ENCODE results near the gene UNG. TPM values are rescaled to one million over a fixed set of nuclear protein-coding genes. Genes with fewer than 3 reads are reported as not detected.

The UNG gene
- total RNA-seq, 1 experiment from 2014 or later, result 99.0 TPM

DNA sequence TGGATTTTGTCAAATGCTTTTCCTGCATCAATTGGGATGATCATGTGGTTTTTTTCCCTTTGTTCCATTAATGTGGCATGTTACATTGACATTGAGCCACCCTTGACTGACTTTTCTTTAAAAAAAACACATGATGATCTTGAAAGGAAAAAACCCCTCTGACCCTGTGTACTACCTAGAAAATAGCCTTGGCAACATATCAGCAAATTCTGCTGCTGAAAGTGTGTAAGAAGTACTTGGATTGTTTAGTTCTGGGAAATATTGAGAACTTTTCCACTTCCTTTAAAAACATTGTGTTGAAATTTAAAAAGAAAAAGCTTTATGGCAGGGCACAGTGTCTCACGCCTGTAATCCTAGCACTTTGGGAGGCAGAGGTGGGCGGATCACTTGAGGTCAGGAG is 39.7 kb downstream of the UNG start:
- Histone ChIP-seq H2AFZ (ENCODE audit: low read depth, low read length, poor library complexity, severe bottlenecking) (no peak overlapping the region), H3K79me2 (ENCODE audit: insufficient read depth, low read length) (no peaks in the 10 kb centered on the region), H3K9me2 (ENCODE audit: insufficient read depth) (no peaks in the 10 kb centered on the region), H3K36me3 (ENCODE audit: control insufficient read depth in 1 of 2, insufficient read depth in 2 of 2, low read length in 2 of 2) (no peaks in the 10 kb centered on the region), H3K9me3 (ENCODE audit: control insufficient read depth in 1 of 2, insufficient read depth in 1 of 2, low read depth in 1 of 2, low read length in 2 of 2) (no peaks in the 10 kb centered on the region), H3K4me2 (ENCODE audit: low read length) (no peak overlapping the region), H3K27ac (ENCODE audit: low read depth, low read length) (no peak overlapping the region), H4K20me1 (ENCODE audit: insufficient read depth) (no peaks in the 10 kb centered on the region), H3K9ac (ENCODE audit: low read length) (no peak overlapping the region), H3K4me3 (replicated peaks in 1 of 2; ENCODE audit: low read depth in 1 of 2, low read length in 2 of 2) (no peak overlapping the region), H3K27me3 (ENCODE audit: insufficient read depth, low read length) (no peaks in the 10 kb centered on the region), H3K4me1 (ENCODE audit: control insufficient read depth in 1 of 2, insufficient read depth in 2 of 2, low read length in 2 of 2) (no peaks in the 10 kb centered on the region)
- no peak for ATAC-seq
- ChIA-PET POLR2A (no interaction called here), RAD21 (ENCODE audit: low non-redundant PET in 1 of 2, low total read pairs in 2 of 2, uncharacterized antibody in 2 of 2, unreplicated experiment in 2 of 2) (no interaction called here), CTCF (interaction anchor here (0.7 kb wide), 1 partner anchor 291 kb away, joined by 3 read pairs; no protein-coding TSS in a partner anchor)
- intact Hi-C loops (cut with micrococcal nuclease), result no loop called here
- no peak for DNase-seq (ENCODE audit: low read depth, low spot score)
- TF ChIP-seq POLR2AphosphoS5 (IDR thresholded peaks at IDR 0.05; ENCODE audit: low read depth, low read length) (no peak), EZH2phosphoT487 (IDR thresholded peaks at IDR 0.05; ENCODE audit: borderline replicate concordance) (no peak), CBX3 (IDR thresholded peaks at IDR 0.05; ENCODE audit: low read depth) (no peak), EGR1 (IDR thresholded peaks at IDR 0.05; ENCODE audit: low read depth) (no peak), ZFX (IDR thresholded peaks at IDR 0.05) (no peak), CEBPB (IDR thresholded peaks at IDR 0.05; ENCODE audit: low read depth) (no peak), JUND (IDR thresholded peaks at IDR 0.05) (no peak), ELF1 (IDR thresholded peaks at IDR 0.05; ENCODE audit: borderline replicate concordance, low read depth) (no peak), ZNF274 (IDR thresholded peaks at IDR 0.05; ENCODE audit: low read depth, low read length) (no peak), SRF (IDR thresholded peaks at IDR 0.05; ENCODE audit: low read depth) (no peak), EZH2 (IDR thresholded peaks at IDR 0.05) (no peak), MAX (IDR thresholded peaks at IDR 0.05) (no peak), POLR2A (IDR thresholded peaks at IDR 0.05; ENCODE audit: borderline replicate concordance, extremely low read depth, insufficient read depth, insufficient read length) (no peak), ATF3 (IDR thresholded peaks at IDR 0.05) (no peak), SIN3A (IDR thresholded peaks at IDR 0.05; ENCODE audit: low read depth) (no peak), FOSL1 (IDR thresholded peaks at IDR 0.05; ENCODE audit: low read depth) (no peak), TCF7L2 (IDR thresholded peaks at IDR 0.05; ENCODE audit: borderline replicate concordance, extremely low read depth, insufficient read depth, insufficient read length) (no peak), YY1 (IDR thresholded peaks at IDR 0.05; ENCODE audit: extremely low read depth, insufficient replicate concordance, low read depth, low read length) (no peak)
- TF ChIP-seq, protein P1, sequence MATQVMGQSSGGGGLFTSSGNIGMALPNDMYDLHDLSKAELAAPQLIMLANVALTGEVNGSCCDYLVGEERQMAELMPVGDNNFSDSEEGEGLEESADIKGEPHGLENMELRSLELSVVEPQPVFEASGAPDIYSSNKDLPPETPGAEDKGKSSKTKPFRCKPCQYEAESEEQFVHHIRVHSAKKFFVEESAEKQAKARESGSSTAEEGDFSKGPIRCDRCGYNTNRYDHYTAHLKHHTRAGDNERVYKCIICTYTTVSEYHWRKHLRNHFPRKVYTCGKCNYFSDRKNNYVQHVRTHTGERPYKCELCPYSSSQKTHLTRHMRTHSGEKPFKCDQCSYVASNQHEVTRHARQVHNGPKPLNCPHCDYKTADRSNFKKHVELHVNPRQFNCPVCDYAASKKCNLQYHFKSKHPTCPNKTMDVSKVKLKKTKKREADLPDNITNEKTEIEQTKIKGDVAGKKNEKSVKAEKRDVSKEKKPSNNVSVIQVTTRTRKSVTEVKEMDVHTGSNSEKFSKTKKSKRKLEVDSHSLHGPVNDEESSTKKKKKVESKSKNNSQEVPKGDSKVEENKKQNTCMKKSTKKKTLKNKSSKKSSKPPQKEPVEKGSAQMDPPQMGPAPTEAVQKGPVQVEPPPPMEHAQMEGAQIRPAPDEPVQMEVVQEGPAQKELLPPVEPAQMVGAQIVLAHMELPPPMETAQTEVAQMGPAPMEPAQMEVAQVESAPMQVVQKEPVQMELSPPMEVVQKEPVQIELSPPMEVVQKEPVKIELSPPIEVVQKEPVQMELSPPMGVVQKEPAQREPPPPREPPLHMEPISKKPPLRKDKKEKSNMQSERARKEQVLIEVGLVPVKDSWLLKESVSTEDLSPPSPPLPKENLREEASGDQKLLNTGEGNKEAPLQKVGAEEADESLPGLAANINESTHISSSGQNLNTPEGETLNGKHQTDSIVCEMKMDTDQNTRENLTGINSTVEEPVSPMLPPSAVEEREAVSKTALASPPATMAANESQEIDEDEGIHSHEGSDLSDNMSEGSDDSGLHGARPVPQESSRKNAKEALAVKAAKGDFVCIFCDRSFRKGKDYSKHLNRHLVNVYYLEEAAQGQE (IDR thresholded peaks at IDR 0.05; ENCODE audit: low read depth), result no peak
- TF ChIP-seq, protein P2, sequence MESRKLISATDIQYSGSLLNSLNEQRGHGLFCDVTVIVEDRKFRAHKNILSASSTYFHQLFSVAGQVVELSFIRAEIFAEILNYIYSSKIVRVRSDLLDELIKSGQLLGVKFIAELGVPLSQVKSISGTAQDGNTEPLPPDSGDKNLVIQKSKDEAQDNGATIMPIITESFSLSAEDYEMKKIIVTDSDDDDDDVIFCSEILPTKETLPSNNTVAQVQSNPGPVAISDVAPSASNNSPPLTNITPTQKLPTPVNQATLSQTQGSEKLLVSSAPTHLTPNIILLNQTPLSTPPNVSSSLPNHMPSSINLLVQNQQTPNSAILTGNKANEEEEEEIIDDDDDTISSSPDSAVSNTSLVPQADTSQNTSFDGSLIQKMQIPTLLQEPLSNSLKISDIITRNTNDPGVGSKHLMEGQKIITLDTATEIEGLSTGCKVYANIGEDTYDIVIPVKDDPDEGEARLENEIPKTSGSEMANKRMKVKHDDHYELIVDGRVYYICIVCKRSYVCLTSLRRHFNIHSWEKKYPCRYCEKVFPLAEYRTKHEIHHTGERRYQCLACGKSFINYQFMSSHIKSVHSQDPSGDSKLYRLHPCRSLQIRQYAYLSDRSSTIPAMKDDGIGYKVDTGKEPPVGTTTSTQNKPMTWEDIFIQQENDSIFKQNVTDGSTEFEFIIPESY (IDR thresholded peaks at IDR 0.05; ENCODE audit: extremely low read depth, insufficient replicate concordance, low read length), result no peak
- BruUV-seq (replicated peaks), result no TSS peak

Data from HCT116 (cell line).